ENCODE data around the gene SLC35F6.
"Not testable (repeated sequence)": the region's sequence is repeated elsewhere in the genome, so short reads cannot be mapped to it uniquely, and the experiment has no call there.

Gene SLC35F6

GRCh38 chr2:26730549-26731344 lies 33.3 kb upstream of the SLC35F6 start:
- DNase-seq (ENCODE audit: low read depth in 4 of 4, low spot score in 1 of 4), result no peak

DNA sequence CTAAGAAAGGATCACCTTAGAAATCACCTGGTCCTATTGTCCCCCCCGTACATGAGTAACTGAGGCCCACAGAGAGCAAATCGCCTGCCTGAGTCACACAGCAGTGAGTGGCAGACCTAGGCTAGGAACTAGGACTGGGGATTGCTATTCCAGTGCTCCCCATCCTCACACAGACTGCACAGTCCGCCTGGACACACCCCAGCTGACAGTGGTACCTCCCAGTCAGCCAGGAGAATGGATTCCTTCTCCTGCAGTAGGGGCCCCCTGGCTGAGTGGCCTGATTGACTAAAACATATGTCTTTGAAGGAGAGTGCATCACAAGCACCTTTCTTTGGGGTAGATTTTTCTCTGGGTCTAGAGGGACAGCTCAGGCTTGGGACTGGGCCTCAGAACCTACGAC lies 32.4 kb upstream of the SLC35F6 start:
- no peak for DNase-seq (ENCODE audit: low read depth in 4 of 4, low spot score in 1 of 4)

- no peak for DNase-seq (ENCODE audit: low read depth in 4 of 4, low spot score in 1 of 4)
Observed at GRCh38 chr2:26732446-26732845, 31.6 kb upstream of the SLC35F6 start.

GRCh38 chr2:26733413-26733812 lies 30.7 kb upstream of the SLC35F6 start:
- DNase-seq (ENCODE audit: low read depth in 4 of 4, low spot score in 1 of 4), result no peak

- DNase-seq (ENCODE audit: low read depth in 4 of 4, low spot score in 1 of 4), result no peak
Observed at GRCh38 chr2:26735097-26735496, 29.0 kb upstream of the SLC35F6 start.

DNA sequence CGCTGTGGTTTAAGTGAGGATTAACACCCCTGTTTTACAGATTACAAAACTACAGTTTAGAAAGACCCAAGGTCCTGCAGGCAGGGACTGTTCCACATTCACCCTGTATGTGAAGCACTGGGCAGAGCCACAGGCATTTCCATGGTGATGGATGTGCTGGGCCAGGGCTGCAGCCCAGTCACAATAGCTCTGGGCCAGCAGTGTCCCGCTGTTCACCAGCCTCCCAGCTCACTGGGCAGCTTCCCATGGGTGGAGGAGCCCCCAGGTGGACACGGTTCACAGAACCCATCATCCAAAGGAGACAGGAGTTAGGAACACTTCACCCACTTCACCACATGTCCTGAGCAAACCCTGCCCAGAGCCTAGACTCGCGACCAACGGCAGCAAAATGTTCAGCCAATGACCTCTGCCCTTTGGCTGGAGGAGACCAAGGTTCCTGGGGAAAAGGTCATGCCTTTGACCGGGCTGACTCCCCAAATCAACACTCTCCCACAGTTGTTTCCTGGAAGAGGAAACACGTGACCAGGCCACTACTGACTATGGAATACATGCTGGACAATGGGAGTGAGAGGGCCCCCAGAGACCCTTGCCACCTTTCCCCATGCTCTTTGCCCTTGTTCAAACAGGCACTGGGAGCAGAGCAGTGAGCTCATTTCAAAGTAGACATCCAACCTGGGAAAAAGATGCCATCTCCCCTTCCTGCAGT lies 28.0 kb upstream of the SLC35F6 start:
- no peak for DNase-seq (ENCODE audit: low read depth in 4 of 4, low spot score in 1 of 4)

DNA sequence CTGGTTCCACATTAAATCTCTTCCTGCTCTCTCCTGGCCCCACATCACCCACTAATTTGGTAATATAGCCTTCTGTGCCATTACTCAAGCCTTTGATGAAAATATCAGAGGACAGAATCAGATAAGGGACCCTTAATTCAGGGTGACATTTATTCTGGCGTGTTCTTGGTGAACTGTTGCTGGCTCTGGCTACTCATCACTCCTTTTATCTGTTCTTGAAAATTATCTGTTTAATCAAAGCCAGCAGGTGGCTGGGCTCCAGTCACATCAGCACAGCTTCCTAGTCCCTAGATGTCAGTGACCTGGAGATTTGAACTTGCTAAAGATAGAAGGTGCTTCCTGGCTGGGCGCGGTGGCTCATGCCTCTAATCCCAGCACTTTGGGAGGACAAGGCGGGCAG lies 26.9 kb upstream of the SLC35F6 start:
- no peak for DNase-seq (ENCODE audit: low read depth in 4 of 4, low spot score in 1 of 4)

DNA sequence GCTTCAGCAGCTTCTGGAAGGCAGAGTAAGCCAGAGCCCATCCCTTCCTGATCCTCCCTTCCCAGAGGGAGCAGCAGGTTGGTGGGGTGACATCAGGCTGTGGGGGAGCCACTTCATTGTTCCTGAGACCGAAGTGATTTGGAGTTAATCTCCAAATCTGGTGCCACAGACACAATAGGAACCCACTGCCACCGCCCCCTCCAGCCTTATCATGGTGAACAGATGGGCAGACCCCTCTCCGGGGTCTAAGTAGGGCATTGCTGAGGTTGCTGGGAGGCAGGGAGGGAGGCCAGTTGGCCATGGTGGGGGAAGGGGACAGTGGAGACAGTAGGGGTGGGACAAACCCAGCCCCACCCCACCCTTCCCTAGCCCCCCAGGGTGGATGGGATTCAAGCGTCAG lies 25.6 kb upstream of the SLC35F6 start:
- DNase-seq (ENCODE audit: low read depth in 4 of 4, low spot score in 1 of 4), result no peak

DNA sequence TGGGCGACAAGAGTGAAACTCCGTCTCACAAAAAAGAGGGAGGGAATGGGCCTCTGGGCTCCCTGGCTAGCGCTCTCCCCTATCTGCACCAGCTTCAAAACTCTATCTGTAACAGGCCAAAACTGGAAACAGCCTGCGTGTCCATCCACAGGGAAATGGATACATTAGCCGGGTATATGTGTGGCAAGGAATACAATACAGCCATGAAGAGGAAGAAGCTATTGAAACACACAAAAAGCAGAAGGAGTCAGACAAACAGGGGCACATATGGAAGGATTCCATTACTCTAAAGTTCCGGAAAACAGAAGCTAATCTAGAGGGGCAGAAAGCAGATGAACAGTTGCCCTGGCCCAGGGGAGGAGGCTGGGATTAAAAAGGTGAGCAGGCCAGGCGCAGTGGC lies 24.6 kb upstream of the SLC35F6 start:
- DNase-seq (ENCODE audit: low read depth in 4 of 4, low spot score in 1 of 4), result no peak

GRCh38 chr2:26740346-26740745 lies 23.7 kb upstream of the SLC35F6 start:
- no peak for DNase-seq (ENCODE audit: low read depth in 4 of 4, low spot score in 1 of 4)

GRCh38 chr2:26740890-26741302 lies 23.2 kb upstream of the SLC35F6 start:
- no peak for DNase-seq (ENCODE audit: low read depth in 4 of 4, low spot score in 1 of 4)

- DNase-seq (ENCODE audit: low read depth in 4 of 4, low spot score in 1 of 4), result no peak
Observed at GRCh38 chr2:26742048-26742770, 21.9 kb upstream of the SLC35F6 start.

DNA sequence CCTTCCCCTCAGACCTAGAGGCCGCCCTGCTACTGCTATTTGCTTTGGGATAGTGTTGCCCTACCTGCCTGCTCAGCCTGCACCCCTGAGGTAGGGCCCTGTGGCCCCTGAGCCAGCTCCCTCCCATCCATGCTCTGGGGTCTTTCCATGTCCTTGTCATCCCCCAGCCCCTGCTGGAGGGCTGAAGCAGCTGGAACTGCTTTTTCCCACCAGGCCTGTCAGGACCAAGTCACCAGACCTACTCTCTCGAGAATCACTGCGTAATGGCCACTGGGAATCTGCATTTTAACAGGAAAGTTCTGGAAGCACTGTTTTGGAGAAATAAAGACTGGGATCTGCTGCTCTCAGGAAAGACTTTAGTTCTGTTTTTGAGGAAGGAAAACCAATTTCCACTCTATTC lies 20.2 kb upstream of the SLC35F6 start:
- DNase-seq (ENCODE audit: low read depth in 4 of 4, low spot score in 1 of 4), result no peak

GRCh38 chr2:26744953-26745352 lies 19.1 kb upstream of the SLC35F6 start:
- no peak for DNase-seq (ENCODE audit: low read depth in 4 of 4, low spot score in 1 of 4)

DNA sequence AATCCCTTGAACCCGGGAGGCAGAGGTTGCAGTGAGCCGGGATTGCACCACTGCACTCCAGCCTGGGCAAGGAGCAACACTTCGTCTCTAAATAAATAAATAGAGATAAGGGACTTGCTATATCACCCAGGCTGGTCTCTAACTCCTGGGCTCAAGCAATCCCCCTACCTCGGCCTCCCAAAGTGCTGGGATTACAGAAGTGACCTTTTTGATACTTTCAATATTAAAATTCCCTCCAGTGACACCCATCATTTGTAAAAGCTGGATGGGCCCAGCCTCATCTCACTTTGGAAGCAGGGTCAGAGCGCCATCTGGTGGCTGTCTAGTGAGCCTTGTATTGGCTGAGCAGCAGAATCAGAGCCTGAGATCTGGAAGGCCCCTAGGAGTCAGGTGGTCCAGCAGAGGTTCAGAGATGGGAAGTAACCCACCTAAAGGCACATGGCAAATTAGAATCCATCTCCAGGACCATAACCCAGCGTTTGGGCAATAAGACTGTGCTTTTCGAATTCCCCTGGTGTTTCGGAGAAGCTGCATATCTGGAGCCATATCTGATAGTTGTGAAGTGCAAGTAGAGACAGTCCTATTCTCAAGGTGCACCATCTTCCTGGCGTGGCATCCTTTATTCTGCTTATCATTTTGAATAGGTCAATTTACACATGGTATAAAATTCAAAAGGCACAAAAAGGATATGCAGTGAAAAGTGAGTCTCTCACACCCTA lies 18.3 kb upstream of the SLC35F6 start:
- peak; percentile 72 to 76 (median 74) for DNase-seq (ENCODE audit: low read depth in 4 of 4, low spot score in 1 of 4)

GRCh38 chr2:26746934-26747333 lies 17.1 kb upstream of the SLC35F6 start:
- no peak for DNase-seq (ENCODE audit: low read depth in 4 of 4, low spot score in 1 of 4)

- not testable (repeated sequence) for DNase-seq (ENCODE audit: low read depth in 4 of 4, low spot score in 1 of 4)
Observed at GRCh38 chr2:26749787-26750420, 14.2 kb upstream of the SLC35F6 start.

DNA sequence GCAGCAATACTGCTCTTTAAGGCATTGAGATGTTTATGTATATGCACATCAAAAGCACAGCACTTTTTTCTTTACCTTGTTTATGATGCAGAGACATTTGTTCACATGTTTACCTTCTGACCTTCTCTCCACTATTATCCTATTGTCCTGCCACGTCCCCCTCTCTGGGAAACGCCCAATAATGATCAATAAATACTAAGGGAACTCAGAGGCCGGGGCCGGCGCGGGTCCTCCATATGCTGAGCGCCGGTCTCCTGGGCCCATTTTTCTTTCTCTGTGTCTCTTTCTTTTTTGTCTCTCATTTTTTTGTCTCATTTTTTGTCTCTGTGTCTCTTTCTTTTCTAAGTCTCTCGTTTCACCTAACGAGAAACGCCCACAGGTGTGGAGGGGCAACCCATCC lies 13.6 kb upstream of the SLC35F6 start:
- DNase-seq (ENCODE audit: low read depth in 4 of 4, low spot score in 1 of 4), result not testable (repeated sequence)

- no peak for DNase-seq (ENCODE audit: low read depth in 4 of 4, low spot score in 1 of 4)
Observed at GRCh38 chr2:26752656-26753055, 11.4 kb upstream of the SLC35F6 start.

DNA sequence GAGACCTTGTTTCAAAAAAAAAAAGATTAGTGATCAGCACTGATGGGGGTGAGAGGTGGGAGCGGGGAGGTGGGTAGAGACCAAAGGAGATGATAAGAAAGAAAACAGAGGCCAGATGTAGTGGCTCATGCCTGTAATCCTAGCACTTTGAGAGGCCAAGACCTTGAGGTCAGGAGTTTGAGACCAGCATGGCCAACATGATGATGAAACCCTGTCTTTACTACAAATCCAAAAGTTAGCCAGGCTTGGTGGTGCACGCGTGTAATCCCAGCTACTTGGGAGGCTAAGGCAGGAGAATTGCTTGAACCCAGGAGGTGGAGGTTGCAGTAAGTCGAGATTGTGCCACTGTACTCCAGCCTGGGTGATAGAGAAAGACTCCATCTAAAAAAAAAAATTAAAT lies 9.5 kb upstream of the SLC35F6 start:
- DNase-seq (ENCODE audit: low read depth in 4 of 4, low spot score in 1 of 4), result no peak

Measured in stimulated activated CD4-positive, alpha-beta T cell treated with anti-CD3 and anti-CD28 coated beads, Interleukin-1b, Interleukin-23, amount 100 ng/mL, for 24 hours (primary cell).